Body of pancreas (tissue), 4 donors: ENCODE data around the gene NCF1. TPM values are rescaled to one million over a fixed set of nuclear protein-coding genes. Genes with fewer than 3 reads are reported as not detected.
"Not testable (repeated sequence)": the region's sequence is repeated elsewhere in the genome, so short reads cannot be mapped to it uniquely, and the experiment has no call there.

Experiments used
- ATAC-seq: fragments of 150-250 bp; one replicate; pipeline ENCODE4 v1.9.1; 2016
- DNase-seq, 4 donors: peaks; one replicate each; pipeline ENCODE4 v3.0.0-alpha.2; 2019
- H3K27ac ChIP-seq, 4 donors: fragments of 200-600 bp; sonication (generic); 1 replicate in 3 of 4; 2 replicates in 1 of 4; pipeline versions ENCODE4 v1.5.1 to v1.6.1; 2016 to 2019; ENCODE audit warnings: mild to moderate bottlenecking in 1 of 4, mixed read lengths in 1 of 4, moderate library complexity in 1 of 4
- H3K27me3 ChIP-seq, 2 donors: fragments of 200-600 bp; sonication (generic); one replicate each; pipeline ENCODE4 v1.6.0; 2016; ENCODE audit warnings: mild to moderate bottlenecking in 1 of 2
- H3K36me3 ChIP-seq, 2 donors: fragments of 200-600 bp; sonication (generic); replicated peaks in 1 of 2; 2 replicates each; pipeline ENCODE4 v1.5.1; 2016; ENCODE audit warnings: low read depth in 2 of 2; ENCODE audit not compliant: insufficient read depth in 1 of 2
- H3K4me1 ChIP-seq: fragments of 200-600 bp; sonication (generic); one replicate; pipeline ENCODE4 v1.6.0; 2016
- H3K4me3 ChIP-seq, 2 donors: fragments of 200-600 bp; sonication (generic); 1 replicate in 1 of 2; 2 replicates in 1 of 2; pipeline ENCODE4 v1.5.1; 2016 to 2019
- H3K9me3 ChIP-seq, 3 donors: fragments of 200-600 bp; sonication (generic); 1 replicate in 2 of 3; 2 replicates in 1 of 3; pipeline ENCODE4 v1.5.1; 2016
- WGBS, 2 donors: methylation state at CpG; one replicate each; pipeline ENCODE4 v1.1.5; 2017; 5-methylcytosine and 5-hydroxymethylcytosine counted together
- intact Hi-C: fragments of 100-400 bp; cut with DNase I; formaldehyde crosslinking; loops from one replicate; pipeline ENCODE4 v1.15.1; 2023
- total RNA-seq, 2 donors: library from RNA; depleted of rRNA; stranded (reverse); fragments of >200 nt; gene quantifications; one replicate each; pipeline ENCODE4 v1.1.0, GENCODE V29; 2016

NCF1 gene
- total RNA-seq, 2 donors from 2014 or later, result 1.6 TPM; not detected in 1

GRCh38 chr7:74788369-74789150, 14.7 kb downstream of the NCF1 start:
- H3K27ac ChIP-seq, H3K4me1 ChIP-seq, H3K36me3 ChIP-seq, H3K4me3 ChIP-seq, H3K27me3 ChIP-seq, H3K9me3 ChIP-seq, intact Hi-C loops: not testable (repeated sequence)
- peak; percentile 97 to 98 (median 98) for DNase-seq
- ATAC-seq, result peak; percentile 97
- 0% methylated on average over 4 to 9 of the region's 82 CpGs for WGBS, 2 donors

- H3K27me3 ChIP-seq, H3K36me3 ChIP-seq, H3K9me3 ChIP-seq, H3K4me3 ChIP-seq, H3K27ac ChIP-seq, intact Hi-C loops, DNase-seq, H3K4me1 ChIP-seq: not testable (repeated sequence)
- 20% methylated on average over 2 of the region's 24 CpGs; no CpG with 5 or more reads in 1 of the 2 donors for WGBS, 2 donors
- peak; percentile 0 for ATAC-seq
Measured at GRCh38 chr7:74789200-74789736, 15.5 kb downstream of the NCF1 start.

DNA sequence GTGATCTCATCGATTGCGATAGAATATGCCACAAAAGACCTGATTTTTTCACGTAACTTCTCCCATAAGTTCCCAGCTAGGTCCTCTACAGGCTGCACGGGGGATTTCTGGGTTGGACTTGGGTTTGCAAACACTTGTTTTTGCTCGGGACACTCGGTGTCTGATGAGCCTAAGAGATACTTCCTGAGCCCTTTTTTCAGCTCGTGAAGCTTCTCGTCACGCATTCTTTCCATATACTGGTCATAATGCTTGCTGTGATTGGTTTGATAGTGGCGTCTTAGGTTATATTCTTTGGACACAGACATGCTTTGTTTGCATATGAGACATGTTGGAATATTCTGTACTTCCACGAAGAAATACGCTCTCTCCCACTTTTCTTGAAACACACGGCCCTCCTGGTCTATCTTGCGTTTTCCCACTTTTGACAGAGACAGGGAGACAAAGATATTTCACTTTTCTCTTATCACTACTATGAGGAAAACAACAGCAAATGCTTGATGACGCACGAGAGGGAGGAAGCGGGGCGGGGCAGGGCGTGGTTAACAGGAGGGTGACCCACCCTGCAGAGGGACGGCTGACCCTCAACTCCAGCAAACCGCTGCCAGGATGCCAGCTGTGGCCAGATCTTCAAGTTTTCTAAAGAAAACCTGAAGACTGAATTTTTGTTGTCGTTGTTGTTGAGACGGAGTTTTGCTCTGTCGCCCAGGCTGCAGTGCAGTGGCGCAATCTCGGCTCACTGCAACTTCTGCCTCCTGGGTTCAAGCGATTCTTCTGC, 24.2 kb downstream of the NCF1 start:
- 98% methylated on average over 9 of the region's 27 CpGs; no CpG with 5 or more reads in 1 of the 2 donors for WGBS, 2 donors
- DNase-seq, intact Hi-C loops, H3K27me3 ChIP-seq, H3K4me1 ChIP-seq, H3K27ac ChIP-seq, H3K4me3 ChIP-seq, H3K9me3 ChIP-seq, ATAC-seq, H3K36me3 ChIP-seq: not testable (repeated sequence)

DNA sequence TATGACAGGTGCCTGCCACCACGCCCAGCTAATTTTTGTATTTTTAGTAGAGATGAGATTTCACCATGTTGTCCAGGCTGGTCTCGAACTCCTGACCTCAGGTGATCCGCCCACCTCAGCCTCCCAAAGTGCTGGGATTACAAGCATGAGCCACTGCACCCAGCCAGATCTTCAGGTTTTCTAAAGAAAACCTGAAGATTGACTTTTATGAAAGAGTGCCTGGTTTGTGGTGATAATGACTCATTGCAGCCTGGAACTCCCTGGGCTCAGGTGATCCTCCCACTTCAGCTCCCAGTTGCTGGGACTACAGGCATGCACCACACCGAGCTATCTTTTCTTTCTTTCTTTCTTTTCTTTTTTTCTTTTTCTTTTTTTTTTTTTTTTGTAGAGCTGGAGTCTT, 24.8 kb downstream of the NCF1 start:
- 88% methylated on average over 3 of the region's 4 CpGs; no CpG with 5 or more reads in 1 of the 2 donors for WGBS, 2 donors
- H3K36me3 ChIP-seq, H3K4me1 ChIP-seq, DNase-seq, H3K4me3 ChIP-seq, H3K27me3 ChIP-seq, H3K27ac ChIP-seq, intact Hi-C loops, H3K9me3 ChIP-seq, ATAC-seq: not testable (repeated sequence)

GRCh38 chr7:74815882-74816281, 42.1 kb downstream of the NCF1 start:
- WGBS, 2 donors, result no CpG with 5 or more reads among the region's 3 CpGs
- intact Hi-C loops, H3K9me3 ChIP-seq, H3K36me3 ChIP-seq, H3K27me3 ChIP-seq, DNase-seq, H3K27ac ChIP-seq, H3K4me1 ChIP-seq, H3K4me3 ChIP-seq, ATAC-seq: not testable (repeated sequence)

GRCh38 chr7:74820146-74820805, 46.5 kb downstream of the NCF1 start:
- intact Hi-C loops, ATAC-seq: not testable (repeated sequence)

GRCh38 chr7:74821259-74821658, 47.4 kb downstream of the NCF1 start:
- intact Hi-C loops, H3K27me3 ChIP-seq, H3K9me3 ChIP-seq, H3K27ac ChIP-seq, H3K4me1 ChIP-seq, DNase-seq, H3K36me3 ChIP-seq, ATAC-seq, H3K4me3 ChIP-seq: not testable (repeated sequence)
- WGBS, 2 donors, result no CpG with 5 or more reads among the region's 5 CpGs

More at GRCh38 chr7:74820146-74820805, 46.5 kb downstream of the NCF1 start:
- not testable (repeated sequence) for DNase-seq, H3K4me3 ChIP-seq, H3K27me3 ChIP-seq, H3K9me3 ChIP-seq, H3K36me3 ChIP-seq, H3K4me1 ChIP-seq, H3K27ac ChIP-seq
- WGBS, 2 donors, result no CpG with 5 or more reads among the region's 23 CpGs

DNA sequence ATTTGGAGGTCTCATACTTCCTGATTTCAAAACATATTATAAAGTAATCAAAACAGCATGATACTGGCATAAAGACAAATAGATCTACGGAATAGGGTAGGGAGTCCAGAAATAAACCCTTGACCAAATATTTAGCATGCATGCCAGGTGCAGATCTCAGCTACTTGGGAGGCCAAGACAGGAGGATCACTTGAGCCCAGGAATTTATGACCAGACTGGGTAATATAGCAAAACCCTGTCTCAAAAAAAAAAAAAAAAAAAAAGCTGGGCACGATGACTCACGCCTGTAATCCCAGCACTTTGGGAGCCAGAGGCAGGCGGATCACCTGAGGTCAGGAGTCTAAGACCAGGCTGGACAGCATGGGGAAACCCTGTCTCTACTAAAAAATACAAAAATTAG, 56.1 kb downstream of the NCF1 start:
- ATAC-seq, H3K4me1 ChIP-seq, H3K27ac ChIP-seq, DNase-seq, H3K27me3 ChIP-seq, H3K36me3 ChIP-seq, H3K4me3 ChIP-seq, H3K9me3 ChIP-seq, intact Hi-C loops: not testable (repeated sequence)
- WGBS, 2 donors, result 65 to 80% methylated on average over 1 to 2 of the region's 4 CpGs

- intact Hi-C loops, H3K4me3 ChIP-seq, DNase-seq, H3K4me1 ChIP-seq, H3K27me3 ChIP-seq, ATAC-seq, H3K27ac ChIP-seq, H3K36me3 ChIP-seq, H3K9me3 ChIP-seq: not testable (repeated sequence)
- 100% methylated on average over 1 of the region's 4 CpGs; no CpG with 5 or more reads in 1 of the 2 donors for WGBS, 2 donors
Measured at GRCh38 chr7:74830411-74830810, 56.6 kb downstream of the NCF1 start.
